ENCODE measurements around the gene SCG3.

SCG3 gene

GRCh38 chr15:51758645-51759044 is 77.3 kb downstream of the SCG3 start:
- DNase-seq (ENCODE audit: low read depth in 2 of 2): no peak

- DNase-seq (ENCODE audit: low read depth in 2 of 2): no peak
Observed at GRCh38 chr15:51759557-51760070, 78.3 kb downstream of the SCG3 start.

- DNase-seq (ENCODE audit: low read depth in 2 of 2): no peak
Observed at GRCh38 chr15:51760805-51761204, 79.5 kb downstream of the SCG3 start.

- DNase-seq (ENCODE audit: low read depth in 2 of 2): no peak
Observed at GRCh38 chr15:51765751-51766150, 84.4 kb downstream of the SCG3 start.

GRCh38 chr15:51766341-51766740 is 85.0 kb downstream of the SCG3 start:
- DNase-seq (ENCODE audit: low read depth in 2 of 2): no peak

- no peak for DNase-seq (ENCODE audit: low read depth in 2 of 2)
Observed at GRCh38 chr15:51768018-51768417, 86.7 kb downstream of the SCG3 start.
